ENCODE measurements around the gene ZFY. TPM values are rescaled to one million over a fixed set of nuclear protein-coding genes. Genes with fewer than 3 reads are reported as not detected.
"Not testable (repeated sequence)": the region's sequence is repeated elsewhere in the genome, so short reads cannot be mapped to it uniquely, and the experiment has no call there.

Gene ZFY
- total and polyA plus RNA-seq, 2 experiments from 2014 or later: not detected

DNA sequence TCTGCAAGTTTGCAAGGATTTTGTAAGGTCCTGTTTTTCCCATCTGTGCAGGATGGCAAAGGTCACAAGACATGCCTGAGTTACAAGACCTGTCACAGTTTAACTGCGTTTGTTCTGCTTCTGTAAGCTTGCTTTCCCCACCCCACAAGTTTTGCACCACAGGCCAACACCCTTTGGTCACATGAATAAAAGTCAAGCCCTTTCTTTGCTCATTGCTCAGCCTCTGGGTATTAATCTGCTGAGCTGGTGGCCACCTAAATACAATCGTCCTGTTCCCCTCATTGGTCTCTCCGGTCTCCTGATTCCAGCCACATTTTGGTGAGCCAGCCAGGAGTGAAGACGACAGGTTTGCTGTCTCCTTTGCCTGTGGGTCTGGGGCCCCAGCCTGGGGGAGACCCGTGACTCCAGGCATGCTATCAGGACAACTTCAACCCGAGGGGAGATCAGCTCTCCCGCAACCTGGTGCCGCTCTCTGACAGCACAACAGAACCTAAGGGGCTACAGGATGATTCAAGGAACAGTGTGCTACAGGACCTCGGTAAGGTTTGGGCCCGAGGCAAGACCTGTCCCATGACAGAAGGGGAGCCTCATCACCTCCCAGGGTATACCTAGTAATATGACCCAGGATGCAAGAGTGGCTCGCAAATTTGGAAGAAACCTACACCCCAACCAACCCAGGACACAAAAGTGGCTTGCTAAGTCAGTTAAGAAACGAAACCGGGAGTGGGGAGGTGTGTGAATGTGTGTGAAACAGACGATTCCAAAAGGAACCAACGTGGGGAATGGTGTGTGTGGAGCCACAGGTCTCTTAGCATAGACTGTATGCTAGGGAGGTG lies 67.7 kb downstream of the ZFY start:
- no peaks in the 10 kb centered on the region for H3K9me2 ChIP-seq (replicated peaks; ENCODE audit: insufficient read depth)
- no peak overlapping the region for H3K27ac ChIP-seq
- no peaks in the 10 kb centered on the region for H4K20me1 ChIP-seq (ENCODE audit: insufficient read depth, poor library complexity, severe bottlenecking)
- no peak overlapping the region for H3K4me3 ChIP-seq
- no peak overlapping the region for H2AFZ ChIP-seq
- H3K9me3 ChIP-seq (ENCODE audit: low read depth): no peaks in the 10 kb centered on the region
- no peak for TF ChIP-seq CTCF (IDR thresholded peaks at IDR 0.05; ENCODE audit: poor library complexity)
- TF ChIP-seq EZH2phosphoT487 (IDR thresholded peaks at IDR 0.05; ENCODE audit: low read depth, severe bottlenecking, unreplicated experiment): no peak
- TF ChIP-seq EZH2 (IDR thresholded peaks at IDR 0.05; ENCODE audit: borderline replicate concordance): no peak
- no peaks in the 10 kb centered on the region for H3K36me3 ChIP-seq (replicated peaks; ENCODE audit: insufficient read depth, low read depth)
- no peaks in the 10 kb centered on the region for H3K79me2 ChIP-seq
- no peaks in the 10 kb centered on the region for H3K27me3 ChIP-seq
- no peak for DNase-seq (ENCODE audit: low spot score)
- no peak overlapping the region for H3K4me2 ChIP-seq
- WGBS (ENCODE audit: low lambda C conversion rate, missing lambda C conversion rate): no CpG with 5 or more reads among the region's 15 CpGs
- no peaks in the 10 kb centered on the region for H3K4me1 ChIP-seq (ENCODE audit: insufficient read depth)

DNA sequence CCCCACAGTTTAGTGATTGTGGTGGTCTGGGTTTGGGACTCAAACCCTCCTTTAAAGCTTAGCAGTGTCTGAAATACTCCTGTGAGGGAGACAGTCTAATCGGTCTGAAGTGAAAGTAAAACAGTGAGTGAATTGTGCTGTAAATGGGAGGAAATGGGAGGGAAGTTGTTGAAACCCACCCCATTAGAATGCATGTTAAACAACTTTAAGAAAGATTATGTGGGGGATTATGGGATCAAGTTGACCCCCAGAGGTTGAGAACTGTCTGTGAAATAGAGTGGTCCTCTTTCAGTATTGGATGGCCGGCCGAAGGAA lies 68.3 kb downstream of the ZFY start:
- Histone ChIP-seq H2AFZ (no peak overlapping the region), H3K27ac (no peak overlapping the region), H3K4me1 (ENCODE audit: insufficient read depth) (no peaks in the 10 kb centered on the region), H4K20me1 (ENCODE audit: insufficient read depth, poor library complexity, severe bottlenecking) (no peaks in the 10 kb centered on the region), H3K4me3 (no peak overlapping the region), H3K4me2 (no peak overlapping the region), H3K9me3 (ENCODE audit: low read depth) (no peaks in the 10 kb centered on the region), H3K9me2 (replicated peaks; ENCODE audit: insufficient read depth) (no peaks in the 10 kb centered on the region), H3K36me3 (replicated peaks; ENCODE audit: insufficient read depth, low read depth) (no peaks in the 10 kb centered on the region), H3K79me2 (no peaks in the 10 kb centered on the region), H3K27me3 (no peaks in the 10 kb centered on the region)
- WGBS (ENCODE audit: low lambda C conversion rate, missing lambda C conversion rate): no CpG with 5 or more reads among the region's 3 CpGs
- DNase-seq (ENCODE audit: low spot score): no peak
- TF ChIP-seq EZH2 (IDR thresholded peaks at IDR 0.05; ENCODE audit: borderline replicate concordance) (no peak), CTCF (IDR thresholded peaks at IDR 0.05; ENCODE audit: poor library complexity) (no peak), EZH2phosphoT487 (IDR thresholded peaks at IDR 0.05; ENCODE audit: low read depth, severe bottlenecking, unreplicated experiment) (no peak)

DNA sequence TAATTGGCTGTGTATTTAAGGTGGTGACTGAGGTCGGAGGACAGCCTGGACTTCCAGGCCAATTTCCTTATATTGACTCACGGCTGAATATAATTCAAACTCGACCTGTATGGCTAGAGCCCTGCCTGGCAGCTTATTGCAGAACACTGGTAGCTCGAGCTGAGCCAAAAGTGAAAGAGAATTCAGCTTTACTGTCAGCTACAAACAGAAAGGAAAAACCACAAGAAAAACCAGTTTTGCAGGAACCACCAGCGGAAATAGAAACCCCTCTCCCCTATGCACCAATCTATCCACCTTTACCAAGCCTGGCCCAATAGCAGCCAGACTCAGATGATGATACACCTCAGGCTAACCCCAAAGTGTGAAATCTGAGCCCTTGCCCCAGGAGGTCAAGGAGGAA lies 68.7 kb downstream of the ZFY start:
- Histone ChIP-seq H2AFZ (no peak overlapping the region), H3K4me3 (no peak overlapping the region), H3K79me2 (no peaks in the 10 kb centered on the region), H3K9me3 (ENCODE audit: low read depth) (no peaks in the 10 kb centered on the region), H3K27ac (no peak overlapping the region), H3K9me2 (replicated peaks; ENCODE audit: insufficient read depth) (no peaks in the 10 kb centered on the region), H3K27me3 (no peaks in the 10 kb centered on the region), H3K4me1 (ENCODE audit: insufficient read depth) (no peaks in the 10 kb centered on the region), H4K20me1 (ENCODE audit: insufficient read depth, poor library complexity, severe bottlenecking) (no peaks in the 10 kb centered on the region), H3K36me3 (replicated peaks; ENCODE audit: insufficient read depth, low read depth) (no peaks in the 10 kb centered on the region), H3K4me2 (no peak overlapping the region)
- no CpG with 5 or more reads among the region's 5 CpGs for WGBS (ENCODE audit: low lambda C conversion rate, missing lambda C conversion rate)
- DNase-seq (ENCODE audit: low spot score): no peak
- TF ChIP-seq EZH2phosphoT487 (IDR thresholded peaks at IDR 0.05; ENCODE audit: low read depth, severe bottlenecking, unreplicated experiment) (no peak), EZH2 (IDR thresholded peaks at IDR 0.05; ENCODE audit: borderline replicate concordance) (no peak), CTCF (IDR thresholded peaks at IDR 0.05; ENCODE audit: poor library complexity) (no peak)

DNA sequence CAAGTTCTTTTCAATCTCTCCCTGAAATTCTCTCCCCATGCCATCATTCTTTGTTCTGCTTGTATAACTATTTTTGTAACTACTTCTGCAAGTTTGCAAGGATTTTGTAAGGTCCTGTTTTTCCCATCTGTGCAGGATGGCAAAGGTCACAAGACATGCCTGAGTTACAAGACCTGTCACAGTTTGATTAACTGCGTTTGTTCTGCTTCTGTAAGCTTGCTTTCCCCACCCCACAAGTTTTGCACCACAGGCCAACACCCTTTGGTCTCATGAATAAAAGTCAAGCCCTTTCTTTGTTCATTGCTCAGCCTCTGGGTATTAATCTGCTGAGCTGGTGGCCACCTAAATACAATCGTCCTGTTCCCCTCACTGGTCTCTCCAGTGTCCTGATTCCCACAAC lies 70.8 kb downstream of the ZFY start:
- not testable (repeated sequence) for H3K4me3 ChIP-seq; H4K20me1 ChIP-seq (ENCODE audit: insufficient read depth, poor library complexity, severe bottlenecking); H3K9me2 ChIP-seq (replicated peaks; ENCODE audit: insufficient read depth); H3K4me2 ChIP-seq; DNase-seq (ENCODE audit: low spot score); H2AFZ ChIP-seq; H3K4me1 ChIP-seq (ENCODE audit: insufficient read depth); H3K79me2 ChIP-seq; H3K27ac ChIP-seq; H3K36me3 ChIP-seq (replicated peaks; ENCODE audit: insufficient read depth, low read depth); H3K27me3 ChIP-seq; H3K9me3 ChIP-seq (ENCODE audit: low read depth)
- WGBS (ENCODE audit: low lambda C conversion rate, missing lambda C conversion rate): no CpG with 5 or more reads among the region's 2 CpGs
